Loucy (cell line): ENCODE data around the gene ARHGAP32.

Experiments used
- H2AFZ ChIP-seq: fragments of 200-600 bp; sonication (generic); 2 replicates; pipeline ENCODE4 v1.6.0; 2016; ENCODE audit warnings: antibody characterized with exemption, mild to moderate bottlenecking, low read length, moderate library complexity
- H3F3A ChIP-seq: fragments of 200-600 bp; 2 replicates; pipeline ENCODE4 v1.6.0; 2016; ENCODE audit warnings: antibody characterized with exemption, low read depth, mild to moderate bottlenecking
- H3K27me3 ChIP-seq: fragments of 200-600 bp; sonication (generic); 2 replicates; pipeline ENCODE4 v1.6.1; 2014; ENCODE audit warnings: low read length, mild to moderate bottlenecking; ENCODE audit not compliant: insufficient read depth, poor library complexity, severe bottlenecking
- H3K36me3 ChIP-seq: fragments of 200-600 bp; sonication (generic); 2 replicates; pipeline ENCODE4 v1.6.1; 2016; ENCODE audit warnings: low read length; ENCODE audit not compliant: insufficient read depth
- H3K4me1 ChIP-seq: fragments of 200-600 bp; sonication (generic); 2 replicates; pipeline ENCODE4 v1.5.1; 2014; ENCODE audit warnings: low read length, mild to moderate bottlenecking; ENCODE audit not compliant: insufficient read depth, poor library complexity, severe bottlenecking
- H3K4me2 ChIP-seq: fragments of 200-600 bp; sonication (generic); 2 replicates; pipeline ENCODE4 v1.6.0; 2014; ENCODE audit warnings: antibody characterized with exemption, low read length, low read depth, mild to moderate bottlenecking; ENCODE audit not compliant: poor library complexity, severe bottlenecking
- H3K4me3 ChIP-seq: fragments of 200-600 bp; sonication (generic); 2 replicates; pipeline ENCODE4 v1.5.1; 2014; ENCODE audit warnings: low read length, mild to moderate bottlenecking, mixed read lengths; ENCODE audit not compliant: poor library complexity, severe bottlenecking
- H3K79me2 ChIP-seq: fragments of 200-600 bp; sonication (generic); 2 replicates; pipeline ENCODE4 v1.6.1; 2014; ENCODE audit warnings: low read length; ENCODE audit not compliant: insufficient read depth
- H3K9ac ChIP-seq: fragments of 200-600 bp; sonication (generic); 2 replicates; pipeline ENCODE4 v1.6.0; 2014; ENCODE audit warnings: mild to moderate bottlenecking, low read depth, low read length, moderate library complexity; ENCODE audit not compliant: poor library complexity, severe bottlenecking
- H3K9me2 ChIP-seq: fragments of 200-600 bp; sonication (generic); replicated peaks from 2 replicates; pipeline ENCODE4 v1.6.1; 2016; ENCODE audit warnings: low read depth, low read length, mixed read lengths
- H3K9me3 ChIP-seq: fragments of 200-600 bp; sonication (generic); 2 replicates; pipeline ENCODE4 v1.6.1; 2014; ENCODE audit warnings: mild to moderate bottlenecking, antibody characterized with exemption, low read length, low read depth; ENCODE audit not compliant: insufficient read depth
- H4K20me1 ChIP-seq: fragments of 200-600 bp; sonication (generic); 2 replicates; pipeline ENCODE4 v1.6.0; 2014; ENCODE audit warnings: antibody characterized with exemption, low read length, mild to moderate bottlenecking; ENCODE audit not compliant: insufficient read depth, poor library complexity, severe bottlenecking
- CTCF ChIP-seq: fragments of 200-600 bp; sonication (generic); conservative IDR thresholded peaks from 2 replicates; pipeline ENCODE4 v1.5.1; 2014; ENCODE audit warnings: mild to moderate bottlenecking, antibody characterized with exemption, low read length
- EZH2phosphoT487 ChIP-seq: fragments of 200-600 bp; IDR thresholded peaks from 2 replicates; pipeline ENCODE4 v1.6.1; 2018; ENCODE audit warnings: antibody characterized with exemption, mild to moderate bottlenecking, moderate library complexity, borderline replicate concordance

ARHGAP32 gene

GRCh38 chr11:129211397-129211796 is 19.3 kb upstream of the ARHGAP32 start:
- Histone ChIP-seq H3K9me3 (no peaks in the 10 kb centered on the region), H3K9ac (no peak overlapping the region), H3K79me2 (peaks cover 38% of the 10 kb centered on the region; the same call in 1 of the 2 replicates), H4K20me1 (no peaks in the 10 kb centered on the region), H3K36me3 (no peaks in the 10 kb centered on the region), H3K27me3 (no peaks in the 10 kb centered on the region), H3K4me2 (no peak overlapping the region), H3K4me3 (no peak overlapping the region), H3K9me2 (no peaks in the 10 kb centered on the region), H3F3A (no peaks in the 10 kb centered on the region), H3K4me1 (peaks cover 16% of the 10 kb centered on the region), H2AFZ (no peak overlapping the region)
- TF ChIP-seq EZH2phosphoT487 (no peak), CTCF (no peak)

- TF ChIP-seq EZH2phosphoT487 (no peak), CTCF (no peak)
- H3K79me2 ChIP-seq, result peaks cover 38% of the 10 kb centered on the region; the same call in 1 of the 2 replicates
- H3K4me1 ChIP-seq, result peaks cover 16% of the 10 kb centered on the region
Measured at GRCh38 chr11:129210831-129211181, 18.7 kb upstream of the ARHGAP32 start.

GRCh38 chr11:129209891-129210830 is 18.0 kb upstream of the ARHGAP32 start:
- Histone ChIP-seq H2AFZ (no peak overlapping the region), H4K20me1 (no peaks in the 10 kb centered on the region), H3K79me2 (peaks cover 38% of the 10 kb centered on the region; the same call in 1 of the 2 replicates), H3F3A (no peaks in the 10 kb centered on the region), H3K4me1 (peaks cover 14% of the 10 kb centered on the region), H3K9ac (no peak overlapping the region), H3K9me3 (no peaks in the 10 kb centered on the region), H3K36me3 (no peaks in the 10 kb centered on the region), H3K4me3 (no peak overlapping the region), H3K9me2 (no peaks in the 10 kb centered on the region), H3K27me3 (no peaks in the 10 kb centered on the region), H3K4me2 (no peak overlapping the region)
- TF ChIP-seq EZH2phosphoT487 (no peak), CTCF (no peak)

More at GRCh38 chr11:129210831-129211181, 18.7 kb upstream of the ARHGAP32 start:
- Histone ChIP-seq H3K9ac (no peak overlapping the region), H3K9me2 (no peaks in the 10 kb centered on the region), H2AFZ (no peak overlapping the region), H3K27me3 (no peaks in the 10 kb centered on the region), H3K4me3 (no peak overlapping the region), H3K9me3 (no peaks in the 10 kb centered on the region), H3F3A (no peaks in the 10 kb centered on the region), H3K36me3 (no peaks in the 10 kb centered on the region), H3K4me2 (no peak overlapping the region), H4K20me1 (no peaks in the 10 kb centered on the region)
